OCI-LY7 (cell line): ENCODE measurements around the gene IMPA2.

Experiments
- CTCF ChIP-seq: fragments of 200-600 bp; sonication (generic); conservative IDR thresholded peaks from 2 replicates; pipeline ENCODE4 v1.5.1; 2014; ENCODE audit warnings: mild to moderate bottlenecking, antibody characterized with exemption, low read length, moderate library complexity, mixed read lengths
- EZH2phosphoT487 ChIP-seq: fragments of 200-600 bp; sonication (generic); IDR thresholded peaks from 2 replicates; pipeline ENCODE4 v1.6.1; 2018; ENCODE audit warnings: low read depth, borderline replicate concordance, mild to moderate bottlenecking, mixed run types, antibody characterized with exemption, low read length, moderate library complexity, mixed read lengths

- TF ChIP-seq CTCF, result no peak
- TF ChIP-seq EZH2phosphoT487, result no peak
These were observed 16.2 kb downstream of the IMPA2 start for GRCh38 chr18:11997466-11997865.
